IPS DF 19.7 (cell line): Measurements from ENCODE around the gene C17orf75.
A peak's percentile ranks its signal among the peaks of the same experiment; 100 is the strongest.
"Not testable (repeated sequence)": the region's sequence is repeated elsewhere in the genome, so short reads cannot be mapped to it uniquely, and the experiment has no call there.

ENCODE experiments used
- DNase-seq: peaks from one replicate; pipeline ENCODE4 v3.0.0-alpha.2; 2013; ENCODE audit warnings: low read depth, low spot score

The C17orf75 gene

GRCh38 chr17:32341857-32342602, at the start of gene C17orf75:
Gene C17orf75, minus strand, starts transcription at chr17:32342173. Its CDS starts 34 bp downstream, at chr17:32342139.
- peak; percentile 30 for DNase-seq

GRCh38 chr17:32388613-32389459, 46.9 kb upstream of the C17orf75 start:
- no peak for DNase-seq

GRCh38 chr17:32388128-32388527, 46.2 kb upstream of the C17orf75 start:
- not testable (repeated sequence) for DNase-seq

GRCh38 chr17:32386844-32387243, 44.9 kb upstream of the C17orf75 start:
- DNase-seq = no peak

GRCh38 chr17:32385971-32386370, 44.0 kb upstream of the C17orf75 start:
- DNase-seq = no peak

- DNase-seq = no peak
Measured at GRCh38 chr17:32385121-32385520, 43.1 kb upstream of the C17orf75 start.

- DNase-seq = no peak
Measured at GRCh38 chr17:32383926-32384434, 42.0 kb upstream of the C17orf75 start.

- DNase-seq = no peak
Measured at GRCh38 chr17:32382526-32383223, 40.7 kb upstream of the C17orf75 start.

GRCh38 chr17:32370426-32370825, 28.5 kb upstream of the C17orf75 start:
- DNase-seq = no peak

- no peak for DNase-seq
Measured at GRCh38 chr17:32361270-32361669, 19.3 kb upstream of the C17orf75 start.

GRCh38 chr17:32357615-32358014, 15.6 kb upstream of the C17orf75 start:
- no peak for DNase-seq

GRCh38 chr17:32356750-32357149, 14.8 kb upstream of the C17orf75 start:
- DNase-seq = no peak

GRCh38 chr17:32356378-32356743, 14.4 kb upstream of the C17orf75 start:
- DNase-seq = no peak

- no peak for DNase-seq
Measured at GRCh38 chr17:32355649-32356377, 13.8 kb upstream of the C17orf75 start.

GRCh38 chr17:32352734-32353133, 10.8 kb upstream of the C17orf75 start:
- DNase-seq = not testable (repeated sequence)

- DNase-seq = no peak
Measured at GRCh38 chr17:32350666-32351418, 8.9 kb upstream of the C17orf75 start.

- DNase-seq = peak; percentile 79
Measured at GRCh38 chr17:32349854-32350665, 8.1 kb upstream of the C17orf75 start, which contains the start of gene ZNF207. Gene ZNF207, plus strand, starts transcription at chr17:32350157. Its CDS starts 129 bp downstream, at chr17:32350286.

GRCh38 chr17:32349503-32349853, 7.5 kb upstream of the C17orf75 start:
- DNase-seq = no peak

- DNase-seq = no peak
Measured at GRCh38 chr17:32348483-32348800, 6.5 kb upstream of the C17orf75 start.
